NK-92 treated with Interleukin-12 subunit alpha and Interleukin-12 subunit beta, amount 100 ng/mL, for 24 hours (cell line): ENCODE measurements around the gene ACP1.

Source experiments
- DNase-seq: peaks from one replicate; lab custom pipeline; 2025; lab: John Stamatoyannopoulos, UW

The ACP1 gene

DNA sequence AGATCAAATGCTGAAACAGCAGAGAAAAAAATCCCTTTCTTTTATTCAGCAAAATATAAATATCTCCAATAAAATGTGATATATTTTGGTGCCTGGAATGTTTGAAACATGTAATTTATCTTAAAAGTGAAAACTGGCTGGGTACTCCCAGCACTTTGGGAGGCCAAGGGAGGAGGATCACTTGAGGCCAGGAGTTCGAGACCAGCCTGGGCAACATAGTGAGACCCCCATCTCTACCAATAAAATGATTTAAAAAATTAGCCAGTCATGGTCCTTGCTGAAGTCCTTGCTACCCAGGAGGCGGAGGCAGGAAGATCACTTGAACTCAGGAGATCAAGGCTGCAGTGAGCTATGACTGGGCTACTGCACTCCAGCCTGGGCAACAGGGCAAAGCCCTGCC is 9.6 kb upstream of the ACP1 start:
- DNase-seq: no peak

DNA sequence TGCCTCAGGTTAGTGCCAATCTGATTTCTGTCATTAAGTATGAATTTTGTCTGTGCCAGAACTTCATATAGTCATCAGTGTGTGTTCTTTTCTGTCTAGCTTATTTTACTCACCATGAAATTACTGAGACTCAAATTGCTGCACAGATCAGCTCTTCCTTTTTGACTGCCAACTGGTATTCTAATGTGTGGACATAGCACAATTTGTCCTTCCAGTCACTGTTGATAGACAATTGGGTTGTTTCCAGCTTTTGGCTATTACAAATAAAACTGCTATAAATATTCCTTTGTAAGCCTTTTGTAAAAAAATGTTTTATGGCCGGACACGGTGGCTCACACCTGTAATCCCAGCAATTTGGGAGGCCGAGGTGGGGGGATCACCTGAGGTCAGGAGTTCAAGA is 8.7 kb upstream of the ACP1 start:
- no peak for DNase-seq

- no peak for DNase-seq
Observed at GRCh38 chr2:257429-257828, 7.3 kb upstream of the ACP1 start.

DNA sequence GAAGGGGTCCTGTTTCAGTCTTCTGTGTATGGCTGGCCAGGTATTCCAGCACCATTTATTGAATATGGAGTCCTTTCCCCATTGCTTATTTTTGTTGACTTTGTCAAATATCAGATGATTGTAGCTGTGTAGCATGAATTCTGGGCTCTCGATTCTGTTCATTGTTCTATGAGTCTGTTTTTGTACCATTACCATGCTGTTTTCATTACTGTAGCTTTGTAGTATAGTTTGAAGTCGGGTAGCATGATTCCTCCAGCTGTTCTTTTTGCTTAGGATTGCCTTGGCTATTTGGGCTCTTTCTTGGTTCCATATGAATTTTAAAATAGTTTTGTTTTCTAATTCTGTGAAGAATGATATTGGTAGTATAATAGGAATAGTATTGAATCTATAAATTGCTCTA is 6.9 kb upstream of the ACP1 start:
- no peak for DNase-seq

GRCh38 chr2:258933-259332 is 5.8 kb upstream of the ACP1 start:
- no peak for DNase-seq

DNA sequence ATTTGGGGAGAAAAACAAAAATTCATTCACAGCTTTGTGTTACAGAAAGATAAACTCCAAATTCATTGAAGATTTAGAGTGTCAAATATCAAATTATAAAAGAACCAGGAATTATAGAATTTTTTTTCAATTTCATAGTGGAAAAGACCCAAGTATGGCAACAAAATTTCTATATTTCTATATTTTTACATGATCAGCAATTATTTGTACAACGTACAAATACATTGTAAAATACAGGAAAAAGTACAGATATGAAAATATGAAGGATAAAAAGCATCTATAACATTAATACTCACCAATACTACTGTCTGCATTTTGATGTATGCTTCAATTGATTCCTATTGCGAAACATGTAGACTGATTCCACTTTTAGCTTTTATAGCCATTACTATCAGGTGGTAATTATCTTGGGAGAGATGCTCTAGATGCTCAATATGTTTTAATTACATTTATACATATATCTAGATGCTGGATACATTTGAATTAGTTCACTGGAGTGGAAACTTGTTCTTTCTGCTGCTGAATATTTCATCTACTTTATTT is 4.9 kb upstream of the ACP1 start:
- DNase-seq: no peak

DNA sequence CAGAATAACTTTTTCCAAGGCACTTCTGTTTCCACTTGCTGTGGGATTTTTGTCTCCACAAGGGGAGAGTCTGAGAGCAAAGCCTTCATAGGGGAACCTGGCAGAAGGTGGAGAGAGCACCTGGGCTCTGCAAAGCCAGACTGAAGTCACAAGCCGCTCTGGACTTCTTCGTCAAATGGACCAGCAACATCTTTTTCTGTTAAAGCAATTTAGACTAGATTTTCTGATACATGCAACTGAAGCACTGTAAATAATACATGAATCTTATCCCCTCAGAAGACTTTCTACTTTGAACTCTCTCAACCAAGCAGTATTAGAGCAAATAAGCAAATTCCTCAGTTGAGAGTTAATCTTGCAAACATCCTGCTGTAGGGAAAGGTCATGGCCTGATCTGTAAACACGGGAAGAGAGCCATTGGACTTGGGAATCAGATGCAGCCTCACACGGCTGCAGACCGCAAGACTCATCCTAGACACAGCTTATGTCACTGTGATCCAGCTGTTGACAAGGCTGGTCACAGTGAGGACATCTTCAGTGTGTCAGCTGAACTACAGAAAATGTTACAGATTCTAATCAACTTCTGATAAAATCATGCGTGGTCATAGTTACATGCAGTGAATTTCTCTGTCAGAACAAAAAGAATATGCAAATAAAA is 4.1 kb upstream of the ACP1 start:
- no peak for DNase-seq

- no peak for DNase-seq
Observed at GRCh38 chr2:262117-262516, 2.6 kb upstream of the ACP1 start.

DNA sequence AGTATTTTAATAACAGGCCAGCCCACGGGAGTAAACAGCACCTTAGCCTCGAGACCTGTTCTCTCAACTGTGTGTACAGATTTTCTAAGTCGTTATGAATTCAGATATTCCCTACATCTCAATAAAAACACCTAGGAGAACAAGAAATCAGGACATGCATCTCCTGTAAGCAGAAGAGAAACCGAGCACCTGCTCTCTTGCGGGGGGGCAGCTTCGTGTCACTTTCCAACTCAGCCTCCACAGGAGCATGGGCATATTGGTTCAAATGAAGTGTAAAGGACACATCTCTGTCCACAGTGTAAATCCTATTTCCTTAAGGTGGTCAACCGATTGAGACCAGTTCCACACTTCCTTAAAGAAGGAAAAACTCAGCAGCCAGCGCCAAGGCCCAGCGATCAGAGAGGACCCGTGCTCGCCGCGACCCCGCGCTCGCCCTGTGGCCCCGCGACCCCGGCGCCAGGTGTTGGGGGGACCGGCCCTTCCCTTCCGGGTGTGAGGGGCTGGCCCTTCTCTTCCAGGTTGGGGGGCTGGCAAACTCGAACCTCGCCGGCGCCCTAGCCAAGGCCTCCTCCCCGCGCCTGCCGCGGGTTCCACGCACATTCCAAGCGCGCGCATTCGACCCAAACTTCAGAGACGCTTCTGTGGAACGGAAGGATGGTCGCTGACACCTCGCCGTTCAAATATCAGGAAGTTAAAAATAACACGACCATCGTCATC is 1.6 kb upstream of the ACP1 start:
- DNase-seq: no peak

GRCh38 chr2:263774-264492 is 814 bp upstream of the ACP1 start, which contains the start of gene SH3YL1:
SH3YL1 (minus strand) TSS chr2:264032; CDS start chr2:263984, 48 bp downstream.
- DNase-seq: no peak

DNA sequence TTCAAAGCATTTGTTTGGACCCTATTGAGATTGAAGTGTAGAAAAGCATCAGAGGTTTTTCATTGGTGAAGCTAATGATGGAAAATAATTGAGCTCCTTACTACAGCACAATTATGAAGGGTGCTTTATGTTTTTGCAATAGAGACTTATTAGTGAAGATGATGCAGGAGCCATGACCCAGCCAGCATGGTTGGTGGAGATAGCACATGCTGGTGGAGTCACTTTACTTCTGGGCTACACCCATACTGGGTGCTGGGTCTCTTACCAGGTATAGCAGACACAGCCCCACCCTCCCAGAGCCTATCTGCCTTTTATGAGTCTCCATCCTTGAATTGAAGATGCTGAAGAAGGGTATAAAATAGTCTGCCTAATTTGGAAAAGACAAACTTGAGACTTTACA is 3.6 kb downstream of the ACP1 start:
- DNase-seq: no peak

DNA sequence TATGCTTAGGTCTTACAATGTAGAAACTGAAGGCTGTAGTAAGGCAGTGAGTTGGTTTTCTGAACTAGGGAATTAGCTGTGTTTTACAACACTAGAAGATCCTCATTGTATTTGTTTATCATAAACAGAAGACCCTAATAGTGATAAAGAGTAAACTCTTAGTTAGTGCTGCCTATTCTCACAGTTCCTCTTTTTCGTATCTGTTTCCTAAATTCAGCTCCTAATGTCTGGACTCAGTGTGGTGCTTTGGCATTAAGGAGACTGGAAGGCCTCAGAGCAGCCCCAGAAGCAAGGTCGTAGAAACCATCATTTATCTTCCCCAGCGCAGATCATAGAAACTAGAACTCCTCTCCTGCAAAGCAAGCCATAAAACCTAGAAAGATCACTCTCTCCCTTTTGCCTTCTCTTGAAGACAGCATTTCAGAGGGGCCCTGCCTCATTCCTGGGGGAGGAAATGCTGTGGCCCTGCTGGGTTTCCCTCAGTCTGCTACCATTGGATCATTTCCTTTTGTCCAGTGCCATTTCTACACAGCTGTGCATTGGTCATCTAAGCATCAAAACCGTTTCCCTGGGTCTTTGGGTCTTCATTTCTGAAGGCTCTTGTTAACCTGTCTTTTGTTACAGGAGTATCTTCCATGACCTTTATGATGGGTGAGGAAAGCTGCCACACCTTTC is 4.7 kb downstream of the ACP1 start:
- DNase-seq: no peak

- no peak for DNase-seq
Observed at GRCh38 chr2:270861-271260, 6.1 kb downstream of the ACP1 start.

GRCh38 chr2:271917-272316 is 7.2 kb downstream of the ACP1 start:
- DNase-seq: no peak

- DNase-seq: no peak
Observed at GRCh38 chr2:273333-273732, 8.6 kb downstream of the ACP1 start.

DNA sequence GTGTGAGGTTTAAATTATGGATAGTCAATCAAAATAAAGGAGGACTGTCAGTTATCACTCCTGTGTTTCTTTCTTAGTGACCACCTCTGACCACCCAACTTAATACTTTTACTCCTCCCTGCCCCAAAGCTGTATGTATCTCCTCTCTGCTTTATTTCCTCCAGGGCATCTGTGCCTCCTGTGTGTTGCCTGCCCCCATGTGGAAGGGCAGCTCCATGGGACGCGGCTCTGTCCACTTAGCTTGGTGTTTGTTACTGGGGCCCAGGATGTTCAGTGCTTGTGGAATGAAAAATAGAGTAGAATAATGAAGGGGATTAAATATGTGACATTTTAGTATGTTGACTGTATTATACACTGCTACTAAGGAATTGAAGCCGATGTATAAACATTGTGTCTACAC is 9.8 kb downstream of the ACP1 start:
- no peak for DNase-seq

DNA sequence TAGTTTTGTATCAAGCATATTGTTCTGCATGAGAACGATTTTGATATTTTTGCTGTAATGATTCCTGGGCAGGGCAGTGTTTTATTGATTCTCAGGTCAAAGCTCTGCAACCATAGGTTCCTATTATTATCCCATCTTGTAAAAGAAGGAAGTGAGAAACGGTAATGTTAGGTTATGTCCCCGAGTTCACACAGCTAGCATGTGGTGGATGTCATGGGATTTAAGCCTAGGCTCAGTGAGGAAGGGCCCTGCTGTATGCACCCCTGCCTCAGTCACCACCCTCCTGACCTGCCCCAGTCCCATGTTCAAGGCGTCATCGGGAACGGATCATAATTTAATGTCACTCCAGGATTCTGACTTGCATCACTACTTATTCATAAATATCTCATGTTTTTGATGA is 10.7 kb downstream of the ACP1 start:
- DNase-seq: no peak

DNA sequence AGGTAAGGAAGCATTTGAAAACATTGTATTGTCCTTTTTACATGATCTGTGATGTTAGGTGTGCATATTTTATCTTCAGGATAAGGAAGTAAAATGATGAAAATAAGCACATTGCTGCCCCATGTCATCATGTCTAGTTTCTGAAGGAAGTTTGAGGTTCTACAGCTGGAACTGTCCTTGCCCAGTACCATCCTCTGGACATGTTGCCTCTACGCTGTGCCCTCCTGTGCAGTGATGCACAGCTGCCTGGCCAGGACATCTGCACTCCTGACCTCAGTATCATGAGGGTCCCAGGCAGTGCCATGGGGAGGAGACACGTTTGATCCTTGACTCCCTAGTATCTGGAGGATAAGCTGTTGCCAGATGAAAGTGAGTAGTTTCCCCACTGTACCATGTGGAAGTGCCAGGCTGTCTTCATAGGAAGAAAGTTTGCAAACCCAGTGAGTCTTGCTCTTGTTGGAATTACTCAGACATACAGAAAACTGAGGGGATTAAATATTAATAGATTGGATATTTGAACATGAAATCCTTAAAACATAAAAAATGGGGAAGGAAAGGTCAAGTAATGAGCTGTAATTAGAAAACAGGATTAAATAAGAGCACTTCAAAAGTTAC is 13.7 kb downstream of the ACP1 start:
- DNase-seq: no peak

GRCh38 chr2:278927-279320 is 14.2 kb downstream of the ACP1 start:
- DNase-seq: no peak

DNA sequence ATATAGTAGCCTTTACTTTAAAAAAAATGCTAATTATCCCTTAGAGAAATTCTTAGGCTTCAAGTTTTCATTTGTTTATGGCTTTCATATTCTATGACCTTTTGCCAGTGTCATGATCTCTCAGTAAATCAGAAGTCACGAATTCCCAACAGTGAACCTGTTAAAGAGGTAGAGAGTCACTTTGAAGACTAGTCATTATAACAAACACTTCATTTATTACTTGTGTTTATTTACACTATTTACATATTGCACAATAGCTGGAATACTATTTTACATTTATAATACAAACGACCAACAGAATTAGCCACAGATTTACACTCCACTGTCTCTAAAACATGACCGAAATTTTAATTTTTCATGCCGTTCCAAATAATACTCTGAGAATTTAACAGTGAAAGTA is 14.6 kb downstream of the ACP1 start:
- DNase-seq: no peak

GRCh38 chr2:279956-280649 is 15.4 kb downstream of the ACP1 start:
- no peak for DNase-seq
